ENCODE data around the gene RNF115. TPM values are rescaled to one million over a fixed set of nuclear protein-coding genes. Genes with fewer than 3 reads are reported as not detected.

RNF115 gene
- total RNA-seq, 1 experiment from 2014 or later: 11.0 TPM

GRCh38 chr1:145720878-145721671, 102.8 kb downstream of the RNF115 start:
- no peak overlapping the region for H3K27ac ChIP-seq (ENCODE audit: insufficient read length, low read depth, low read length)
- H2AK5ac ChIP-seq (ENCODE audit: insufficient read length, low read length): no peak overlapping the region
- no peak overlapping the region for H3K56ac ChIP-seq (ENCODE audit: insufficient read length, low read depth, low read length)
- Mint-ChIP-seq H3K4me3 (peak overlapping the region; percentile 64 to 75), H3K27ac (no peak overlapping the region), H3K36me3 (ENCODE audit: insufficient read depth in 1 of 3, low read depth in 3 of 3) (no peaks in the 10 kb centered on the region), H3K4me1 (peaks cover 5 to 10% of the 10 kb centered on the region in 2 experiments; a peak in 3 of 4 replicates), H3K27me3 (ENCODE audit: low read depth) (peaks cover 40% of the 10 kb centered on the region), H3K9me3 (no peaks in the 10 kb centered on the region)
- no peaks in the 10 kb centered on the region for H3K9me3 ChIP-seq (ENCODE audit: control insufficient read depth, low read depth, low read length)
- H4K20me1 ChIP-seq (ENCODE audit: control insufficient read depth, insufficient read depth, insufficient read length): no peaks in the 10 kb centered on the region
- no peak overlapping the region for H4K91ac ChIP-seq (ENCODE audit: insufficient read length, low read depth, low read length)
- no peak overlapping the region for H3K9ac ChIP-seq (ENCODE audit: extremely low read depth, insufficient read length, low read length)
- no peak overlapping the region for H3K18ac ChIP-seq (ENCODE audit: insufficient read length, low read depth, low read length)
- no peak overlapping the region for H2AFZ ChIP-seq (ENCODE audit: low read length)
- TF ChIP-seq, protein P1, sequence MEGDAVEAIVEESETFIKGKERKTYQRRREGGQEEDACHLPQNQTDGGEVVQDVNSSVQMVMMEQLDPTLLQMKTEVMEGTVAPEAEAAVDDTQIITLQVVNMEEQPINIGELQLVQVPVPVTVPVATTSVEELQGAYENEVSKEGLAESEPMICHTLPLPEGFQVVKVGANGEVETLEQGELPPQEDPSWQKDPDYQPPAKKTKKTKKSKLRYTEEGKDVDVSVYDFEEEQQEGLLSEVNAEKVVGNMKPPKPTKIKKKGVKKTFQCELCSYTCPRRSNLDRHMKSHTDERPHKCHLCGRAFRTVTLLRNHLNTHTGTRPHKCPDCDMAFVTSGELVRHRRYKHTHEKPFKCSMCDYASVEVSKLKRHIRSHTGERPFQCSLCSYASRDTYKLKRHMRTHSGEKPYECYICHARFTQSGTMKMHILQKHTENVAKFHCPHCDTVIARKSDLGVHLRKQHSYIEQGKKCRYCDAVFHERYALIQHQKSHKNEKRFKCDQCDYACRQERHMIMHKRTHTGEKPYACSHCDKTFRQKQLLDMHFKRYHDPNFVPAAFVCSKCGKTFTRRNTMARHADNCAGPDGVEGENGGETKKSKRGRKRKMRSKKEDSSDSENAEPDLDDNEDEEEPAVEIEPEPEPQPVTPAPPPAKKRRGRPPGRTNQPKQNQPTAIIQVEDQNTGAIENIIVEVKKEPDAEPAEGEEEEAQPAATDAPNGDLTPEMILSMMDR (conservative IDR thresholded peaks at IDR 0.05): peak; percentile 99
- H2BK20ac ChIP-seq (ENCODE audit: low read depth, low read length, poor library complexity, severe bottlenecking): no peak overlapping the region
- H2BK5ac ChIP-seq (ENCODE audit: insufficient read length, low read length): no peak overlapping the region
- no peaks in the 10 kb centered on the region for H3K4me1 ChIP-seq (ENCODE audit: insufficient read depth, low read length)
- H3T11ph ChIP-seq (ENCODE audit: low read length): no peak overlapping the region
- peak overlapping the region; percentile 36 for H3K4me2 ChIP-seq (ENCODE audit: insufficient read depth, insufficient read length, low read length)
- no peaks in the 10 kb centered on the region for H3K27me3 ChIP-seq (ENCODE audit: insufficient read depth, low read length)
- no peak overlapping the region for H4K5ac ChIP-seq (ENCODE audit: insufficient read length, low read depth, low read length)
- peak overlapping the region; percentile 26; the same call in 1 of the 2 replicates for H2BK15ac ChIP-seq (ENCODE audit: low read depth, low read length)
- H2BK120ac ChIP-seq (ENCODE audit: low read depth, low read length, poor library complexity, severe bottlenecking): no peak overlapping the region
- H4K8ac ChIP-seq (replicated peaks; ENCODE audit: insufficient read length, low read depth, low read length): no peak overlapping the region
- H3K14ac ChIP-seq (ENCODE audit: insufficient read depth, low read length): peak overlapping the region; percentile 80
- H3K4ac ChIP-seq (ENCODE audit: low read depth, low read length): no peak overlapping the region
- H2BK12ac ChIP-seq (ENCODE audit: insufficient read length, low read depth, low read length): no peak overlapping the region
- H3K79me2 ChIP-seq (ENCODE audit: insufficient read depth, low read length): no peaks in the 10 kb centered on the region
- peak; percentile 83 for DNase-seq
- H3K23ac ChIP-seq (ENCODE audit: insufficient read length, low read depth, low read length): no peak overlapping the region
- peaks cover 4% of the 10 kb centered on the region for H3K23me2 ChIP-seq (ENCODE audit: insufficient read length, low read depth, low read length, poor library complexity, severe bottlenecking)
- no CpG with 5 or more reads among the region's 47 CpGs for WGBS (ENCODE audit: extremely low coverage, insufficient read length, low lambda C conversion rate)
- H3K79me1 ChIP-seq (ENCODE audit: insufficient read depth, low read depth, low read length, poor library complexity, severe bottlenecking): no peaks in the 10 kb centered on the region
